ENCODE results near the gene CDC42BPB.

CDC42BPB gene

GRCh38 chr14:102913341-102914211 is 143.8 kb downstream of the CDC42BPB start:
- Histone ChIP-seq H3K4me1 (ENCODE audit: control insufficient read depth, low read length) (peaks cover 48% of the 10 kb centered on the region), H3K9me2 (replicated peaks; ENCODE audit: control insufficient read depth, low read length) (no peaks in the 10 kb centered on the region), H3K4me2 (ENCODE audit: low read length) (peak overlapping the region; percentile 10; the same call in 1 of the 2 replicates), H3F3A (ENCODE audit: control insufficient read depth, insufficient read depth) (no peaks in the 10 kb centered on the region; the same call in 1 of the 2 replicates), H3K4me3 (ENCODE audit: low read length) (no peak overlapping the region), H3K36me3 (ENCODE audit: control insufficient read depth, low read length) (no peaks in the 10 kb centered on the region), H3K27me3 (ENCODE audit: control insufficient read depth, low read length) (no peaks in the 10 kb centered on the region), H3K27ac (ENCODE audit: low read depth, low read length) (no peak overlapping the region), H3K79me2 (ENCODE audit: control insufficient read depth, low read length) (no peaks in the 10 kb centered on the region), H4K20me1 (ENCODE audit: control insufficient read depth, insufficient read depth, low read depth, low read length) (no peaks in the 10 kb centered on the region), H3K9me3 (ENCODE audit: control insufficient read depth, insufficient read depth, low read length) (no peaks in the 10 kb centered on the region)
- no peak for TF ChIP-seq EZH2phosphoT487 (IDR thresholded peaks at IDR 0.05; ENCODE audit: borderline replicate concordance, low read length)
- TF ChIP-seq CTCF (IDR thresholded peaks at IDR 0.05; ENCODE audit: low read depth, low read length, poor library complexity, severe bottlenecking): no peak

GRCh38 chr14:102911991-102912761 is 145.2 kb downstream of the CDC42BPB start:
- no peak overlapping the region for H3K4me3 ChIP-seq (ENCODE audit: low read length)

GRCh38 chr14:102911541-102911951 is 145.8 kb downstream of the CDC42BPB start:
- Histone ChIP-seq H3K9me3 (ENCODE audit: control insufficient read depth, insufficient read depth, low read length) (no peaks in the 10 kb centered on the region), H3F3A (ENCODE audit: control insufficient read depth, insufficient read depth) (no peaks in the 10 kb centered on the region), H3K9me2 (replicated peaks; ENCODE audit: control insufficient read depth, low read length) (no peaks in the 10 kb centered on the region), H3K4me1 (ENCODE audit: control insufficient read depth, low read length) (peaks cover 32% of the 10 kb centered on the region), H3K4me3 (ENCODE audit: low read length) (no peak overlapping the region), H4K20me1 (ENCODE audit: control insufficient read depth, insufficient read depth, low read depth, low read length) (0 out of 2 replicates have a peak, but pooled peaks cover 2% of the 10 kb centered on the region), H3K4me2 (ENCODE audit: low read length) (no peak overlapping the region), H3K36me3 (ENCODE audit: control insufficient read depth, low read length) (no peaks in the 10 kb centered on the region), H3K79me2 (ENCODE audit: control insufficient read depth, low read length) (no peaks in the 10 kb centered on the region), H3K27me3 (ENCODE audit: control insufficient read depth, low read length) (no peaks in the 10 kb centered on the region), H3K27ac (ENCODE audit: low read depth, low read length) (no peak overlapping the region)
- no peak for TF ChIP-seq EZH2phosphoT487 (IDR thresholded peaks at IDR 0.05; ENCODE audit: borderline replicate concordance, low read length)
- TF ChIP-seq CTCF (IDR thresholded peaks at IDR 0.05; ENCODE audit: low read depth, low read length, poor library complexity, severe bottlenecking): no peak

More at GRCh38 chr14:102911991-102912761, 145.2 kb downstream of the CDC42BPB start:
- H3K36me3 ChIP-seq (ENCODE audit: control insufficient read depth, low read length): no peaks in the 10 kb centered on the region
- no peaks in the 10 kb centered on the region for H3K27me3 ChIP-seq (ENCODE audit: control insufficient read depth, low read length)
- H3K79me2 ChIP-seq (ENCODE audit: control insufficient read depth, low read length): no peaks in the 10 kb centered on the region
- H3K4me1 ChIP-seq (ENCODE audit: control insufficient read depth, low read length): peaks cover 38% of the 10 kb centered on the region
- no peak for TF ChIP-seq CTCF (IDR thresholded peaks at IDR 0.05; ENCODE audit: low read depth, low read length, poor library complexity, severe bottlenecking)
- no peaks in the 10 kb centered on the region for H3K9me2 ChIP-seq (replicated peaks; ENCODE audit: control insufficient read depth, low read length)
- H4K20me1 ChIP-seq (ENCODE audit: control insufficient read depth, insufficient read depth, low read depth, low read length): 0 out of 2 replicates have a peak, but pooled peaks cover 2% of the 10 kb centered on the region
- no peak overlapping the region for H3K27ac ChIP-seq (ENCODE audit: low read depth, low read length)
- no peaks in the 10 kb centered on the region; the same call in 1 of the 2 replicates for H3F3A ChIP-seq (ENCODE audit: control insufficient read depth, insufficient read depth)
- H3K4me2 ChIP-seq (ENCODE audit: low read length): no peak overlapping the region
- H3K9me3 ChIP-seq (ENCODE audit: control insufficient read depth, insufficient read depth, low read length): no peaks in the 10 kb centered on the region

Measured in DOHH2 (cell line).